T-helper 1 cell treated with Interleukin-12 subunit alpha and Interleukin-12 subunit beta and Interleukin-4 antibody, amounts not matched to agents 30 μg/mL and 1 μg/mL, for 36 hours (primary cell): ENCODE results near the gene GUCY1A2.

Experiments used
- H3K27ac Mint-ChIP-seq: one replicate; pipeline ENCODE4 v1.8.0; 2021; ENCODE audit warnings: mild to moderate bottlenecking, mixed read lengths
- H3K27me3 Mint-ChIP-seq: one replicate; pipeline ENCODE4 v1.8.0; 2021; ENCODE audit warnings: low read depth, mixed read lengths
- H3K36me3 Mint-ChIP-seq: one replicate; pipeline ENCODE4 v1.8.0; 2021; ENCODE audit warnings: low read depth, mixed read lengths
- H3K4me1 Mint-ChIP-seq: one replicate; pipeline ENCODE4 v1.8.0; 2021; ENCODE audit warnings: low read depth, mixed read lengths
- H3K4me3 Mint-ChIP-seq: one replicate; pipeline ENCODE4 v1.8.0; 2021; ENCODE audit warnings: mild to moderate bottlenecking, moderate library complexity, mixed read lengths
- H3K9me3 Mint-ChIP-seq: one replicate; pipeline ENCODE4 v1.8.0; 2021; ENCODE audit warnings: mixed read lengths

Gene GUCY1A2

DNA sequence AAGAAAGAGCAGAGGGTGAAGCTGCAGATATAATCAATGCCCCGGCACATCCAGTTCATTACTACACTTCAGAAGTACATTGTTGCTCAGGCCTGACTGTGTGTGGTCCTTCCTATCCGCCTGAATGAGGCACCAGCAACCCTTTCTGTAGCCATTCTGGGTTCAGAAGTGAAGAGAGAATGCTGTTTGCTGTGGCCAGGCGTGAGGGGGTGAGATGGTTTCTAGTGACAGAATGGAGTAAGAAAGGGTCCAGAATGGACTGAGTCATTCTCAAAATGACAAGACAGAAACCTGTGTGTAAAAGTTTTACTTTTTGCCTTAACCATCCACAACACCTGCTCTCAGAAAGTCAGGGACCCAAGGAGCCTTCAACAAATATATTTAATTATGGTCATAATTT is 334.8 kb downstream of the GUCY1A2 start:
- no peaks in the 10 kb centered on the region for H3K36me3 Mint-ChIP-seq

DNA sequence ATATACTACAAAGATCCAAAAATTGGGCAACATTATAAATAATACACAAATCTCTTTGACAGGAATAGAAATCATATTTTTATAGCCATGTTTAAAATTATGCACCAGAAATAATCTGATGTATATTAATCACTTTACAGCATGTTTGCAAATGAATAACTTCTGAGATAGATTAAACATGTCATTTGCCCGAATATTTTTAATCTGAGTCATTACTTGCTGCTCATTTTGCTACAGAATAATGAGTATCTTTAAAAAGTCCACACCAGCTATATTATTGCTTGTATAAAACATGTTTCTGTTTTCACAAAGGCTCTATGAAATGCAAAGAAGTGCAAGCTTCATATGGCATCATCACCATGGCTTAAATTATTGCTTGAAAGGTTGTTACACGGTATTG is 336.8 kb downstream of the GUCY1A2 start:
- H3K9me3 Mint-ChIP-seq: peaks cover 4% of the 10 kb centered on the region
- H3K27me3 Mint-ChIP-seq: no peaks in the 10 kb centered on the region
- no peak overlapping the region for H3K4me3 Mint-ChIP-seq
- H3K4me1 Mint-ChIP-seq: no peaks in the 10 kb centered on the region
- H3K27ac Mint-ChIP-seq: no peak overlapping the region
- H3K36me3 Mint-ChIP-seq: no peaks in the 10 kb centered on the region

More for the DNA sequence above, 334.8 kb downstream of the GUCY1A2 start:
- Mint-ChIP-seq H3K27me3 (no peaks in the 10 kb centered on the region), H3K4me1 (no peaks in the 10 kb centered on the region), H3K4me3 (no peak overlapping the region), H3K9me3 (peaks cover 8% of the 10 kb centered on the region), H3K27ac (no peak overlapping the region)

DNA sequence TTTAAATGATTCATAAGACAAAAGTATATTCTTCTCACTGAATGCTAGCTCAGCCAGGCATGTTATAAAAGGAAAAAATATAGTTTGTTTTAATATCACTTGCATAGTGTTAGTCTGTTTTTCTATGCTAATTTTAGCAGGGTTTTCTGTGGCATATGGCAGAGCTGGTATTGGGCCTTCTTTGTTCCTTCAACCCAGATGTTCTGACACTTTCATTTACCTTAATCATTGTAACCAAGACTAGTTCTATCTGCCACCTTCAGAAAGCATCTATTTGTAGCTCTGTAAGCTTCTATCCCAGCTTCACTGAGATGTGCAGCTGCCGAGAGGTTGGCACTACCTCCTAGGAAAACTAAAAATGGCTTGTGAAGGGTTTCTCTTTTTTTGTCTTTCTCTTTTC is 338.7 kb downstream of the GUCY1A2 start:
- Mint-ChIP-seq H3K27ac (no peak overlapping the region), H3K4me3 (no peak overlapping the region), H3K27me3 (no peaks in the 10 kb centered on the region), H3K36me3 (no peaks in the 10 kb centered on the region), H3K4me1 (no peaks in the 10 kb centered on the region), H3K9me3 (peaks cover 4% of the 10 kb centered on the region)

DNA sequence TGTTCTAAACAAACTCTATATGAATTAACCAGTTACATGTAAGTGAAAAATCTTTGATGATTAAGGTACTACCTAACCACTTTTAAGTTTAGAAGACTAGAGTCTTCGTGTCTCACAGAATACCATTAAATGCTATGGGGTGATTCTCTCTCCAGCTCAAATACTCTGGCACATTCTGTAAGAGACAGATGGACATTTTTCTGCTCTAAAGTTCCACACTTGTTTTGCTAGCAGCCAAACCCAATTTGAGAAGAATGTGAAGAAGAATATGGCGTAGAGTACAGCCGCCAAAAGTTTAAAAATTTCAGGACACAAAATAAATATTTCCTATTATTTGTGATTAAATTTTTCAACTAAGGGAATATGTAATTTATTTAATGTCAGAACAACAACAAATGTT is 339.1 kb downstream of the GUCY1A2 start:
- Mint-ChIP-seq H3K27ac (no peak overlapping the region), H3K4me1 (no peaks in the 10 kb centered on the region), H3K9me3 (peaks cover 4% of the 10 kb centered on the region), H3K36me3 (no peaks in the 10 kb centered on the region), H3K4me3 (no peak overlapping the region), H3K27me3 (no peaks in the 10 kb centered on the region)

DNA sequence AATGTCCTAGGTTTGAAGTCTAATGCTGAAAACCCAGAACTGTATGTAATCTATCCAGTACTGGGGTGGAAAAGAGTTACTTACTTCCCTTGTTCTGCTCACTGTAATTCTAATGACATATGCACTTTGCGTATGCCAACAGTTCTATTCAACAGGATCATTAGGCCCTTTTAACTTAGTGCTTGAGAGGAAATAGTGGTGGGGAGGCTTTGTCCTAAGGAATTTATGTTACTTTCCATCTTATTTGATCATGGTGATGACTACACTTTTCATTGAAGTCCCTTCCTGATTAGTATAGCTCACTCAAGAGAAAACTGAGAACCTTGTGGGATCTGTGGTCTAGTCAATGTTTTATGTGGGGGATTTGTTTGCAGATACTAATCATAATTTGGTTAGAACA is 348.2 kb downstream of the GUCY1A2 start:
- Mint-ChIP-seq H3K27me3 (no peaks in the 10 kb centered on the region), H3K4me3 (no peak overlapping the region), H3K36me3 (no peaks in the 10 kb centered on the region), H3K27ac (no peak overlapping the region), H3K9me3 (no peaks in the 10 kb centered on the region), H3K4me1 (no peaks in the 10 kb centered on the region)

DNA sequence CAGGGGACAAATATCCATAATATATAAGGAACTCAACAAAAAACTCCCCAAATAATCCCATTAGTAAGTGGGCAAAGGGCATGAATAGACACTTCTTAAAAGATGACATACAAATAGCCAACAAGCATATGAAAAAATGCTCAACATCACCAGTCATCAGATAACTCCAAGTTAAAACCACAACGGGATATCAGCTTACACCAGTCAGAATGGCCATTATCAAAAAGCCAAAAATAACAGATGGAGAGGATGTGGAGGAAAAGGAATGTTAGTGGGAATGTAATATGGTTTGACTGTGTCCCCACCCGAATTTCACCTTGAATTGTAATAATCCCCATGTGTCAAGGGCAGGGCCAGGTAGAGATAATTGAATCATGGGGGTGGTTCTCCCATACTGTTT is 350.1 kb downstream of the GUCY1A2 start:
- no peaks in the 10 kb centered on the region for H3K27me3 Mint-ChIP-seq
- H3K36me3 Mint-ChIP-seq: no peaks in the 10 kb centered on the region
- no peaks in the 10 kb centered on the region for H3K9me3 Mint-ChIP-seq
- H3K27ac Mint-ChIP-seq: no peak overlapping the region
- H3K4me1 Mint-ChIP-seq: no peaks in the 10 kb centered on the region
- H3K4me3 Mint-ChIP-seq: no peak overlapping the region

DNA sequence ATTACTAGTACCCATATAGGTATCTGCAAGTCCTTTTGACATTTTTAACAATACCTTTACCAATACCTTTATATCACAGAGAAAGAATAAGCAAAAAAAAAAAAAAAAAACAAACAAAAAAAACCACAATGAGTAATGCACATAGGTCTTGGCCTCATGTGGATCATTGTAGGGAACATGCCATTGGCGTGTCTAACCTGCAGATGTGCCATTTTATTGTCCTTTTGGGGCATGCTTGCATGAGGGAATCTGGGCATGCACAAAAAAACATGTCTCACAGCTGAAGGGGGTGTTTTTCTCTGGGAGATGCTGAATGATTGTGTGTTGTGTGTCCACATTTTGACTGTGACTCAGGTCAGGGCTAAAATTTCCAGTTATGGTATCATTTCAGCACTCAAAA is 361.6 kb downstream of the GUCY1A2 start:
- Mint-ChIP-seq H3K36me3 (no peaks in the 10 kb centered on the region), H3K27me3 (no peaks in the 10 kb centered on the region), H3K4me3 (no peak overlapping the region), H3K27ac (no peak overlapping the region), H3K4me1 (no peaks in the 10 kb centered on the region), H3K9me3 (peaks cover 6% of the 10 kb centered on the region)

DNA sequence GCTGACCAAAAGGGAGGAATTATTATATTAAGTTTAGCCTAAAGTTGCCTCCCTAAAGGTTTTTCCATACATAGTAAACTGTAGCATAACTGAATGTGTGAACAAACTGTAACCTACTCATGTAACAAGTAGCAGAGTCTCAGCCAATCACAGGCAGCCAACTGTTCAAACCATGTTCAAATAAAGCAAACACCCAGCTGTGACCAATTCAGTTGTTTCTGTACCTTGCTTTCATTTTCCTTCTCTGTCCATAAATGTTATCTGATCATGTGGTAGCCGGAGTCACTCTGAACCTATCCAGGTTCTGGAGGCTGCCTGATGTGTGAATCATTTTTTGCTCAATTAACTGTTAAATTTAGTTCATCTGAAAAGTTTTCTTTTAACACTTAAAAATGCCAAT is 373.5 kb downstream of the GUCY1A2 start:
- H3K9me3 Mint-ChIP-seq: peaks cover 13% of the 10 kb centered on the region
- no peak overlapping the region for H3K27ac Mint-ChIP-seq
- H3K36me3 Mint-ChIP-seq: no peaks in the 10 kb centered on the region
- no peaks in the 10 kb centered on the region for H3K4me1 Mint-ChIP-seq
- H3K4me3 Mint-ChIP-seq: no peak overlapping the region
- no peaks in the 10 kb centered on the region for H3K27me3 Mint-ChIP-seq

DNA sequence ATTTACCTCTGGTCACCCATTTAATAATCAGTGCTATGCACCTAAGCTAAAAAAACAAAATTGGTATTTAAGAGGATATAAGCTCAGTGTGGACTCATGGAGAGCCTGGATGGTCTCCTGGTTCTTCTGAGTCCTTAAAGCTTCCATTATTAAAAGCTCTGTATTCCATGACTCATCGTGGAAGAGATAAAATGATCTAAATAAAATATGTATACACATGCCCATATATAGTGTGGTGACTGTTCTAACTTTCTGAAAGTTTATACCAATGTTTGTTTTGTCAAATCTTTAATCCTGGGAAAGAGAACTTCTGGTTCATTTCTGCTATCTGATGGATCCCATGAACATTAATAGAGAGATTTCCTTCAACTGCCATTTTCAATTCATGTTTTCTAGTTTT is 375.9 kb downstream of the GUCY1A2 start:
- Mint-ChIP-seq H3K27ac (no peak overlapping the region), H3K4me3 (no peak overlapping the region), H3K9me3 (peaks cover 4% of the 10 kb centered on the region), H3K27me3 (no peaks in the 10 kb centered on the region), H3K4me1 (no peaks in the 10 kb centered on the region), H3K36me3 (no peaks in the 10 kb centered on the region)

DNA sequence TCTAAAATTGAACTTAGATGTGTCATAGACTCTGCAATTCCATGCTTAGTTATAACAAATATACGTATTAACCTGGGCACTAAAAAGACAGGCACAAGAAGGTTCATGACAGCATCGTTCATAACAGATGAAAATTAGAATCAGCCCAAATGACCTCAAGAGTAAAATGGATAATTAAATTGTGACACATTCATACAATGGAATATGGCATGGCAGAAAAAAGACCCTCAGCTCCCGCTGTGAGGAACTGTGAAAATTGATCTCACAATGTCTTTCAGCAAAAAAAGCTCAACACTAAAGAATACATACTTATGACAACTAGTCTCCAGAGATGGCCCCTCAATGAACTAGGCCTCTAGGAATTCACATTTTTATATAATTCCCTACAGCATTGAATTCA is 386.0 kb downstream of the GUCY1A2 start:
- H3K9me3 Mint-ChIP-seq: peaks cover 11% of the 10 kb centered on the region
- no peaks in the 10 kb centered on the region for H3K36me3 Mint-ChIP-seq
- no peak overlapping the region for H3K27ac Mint-ChIP-seq
- no peaks in the 10 kb centered on the region for H3K4me1 Mint-ChIP-seq
- H3K27me3 Mint-ChIP-seq: no peaks in the 10 kb centered on the region
- no peak overlapping the region for H3K4me3 Mint-ChIP-seq

DNA sequence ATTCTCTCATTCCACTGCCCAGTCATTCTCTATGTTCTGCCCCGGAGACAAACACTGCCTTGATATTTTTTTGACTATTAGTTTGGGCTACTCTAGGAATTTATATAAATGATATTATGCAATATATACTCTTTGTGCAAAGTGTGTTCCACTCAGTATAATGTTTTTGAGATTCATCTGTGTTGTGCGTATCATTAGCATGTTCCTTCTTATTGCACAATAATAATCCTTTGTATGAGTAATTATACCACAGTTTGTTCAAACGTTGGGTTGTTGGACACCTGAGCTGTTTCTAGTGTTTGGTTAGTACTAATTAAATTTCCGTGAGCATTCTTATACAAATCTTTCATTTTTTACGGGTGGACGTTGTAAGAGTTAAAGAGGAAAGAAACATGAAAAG is 390.6 kb downstream of the GUCY1A2 start:
- H3K27ac Mint-ChIP-seq: no peak overlapping the region
- peaks cover 20% of the 10 kb centered on the region for H3K9me3 Mint-ChIP-seq
- no peak overlapping the region for H3K4me3 Mint-ChIP-seq
- H3K27me3 Mint-ChIP-seq: no peaks in the 10 kb centered on the region
- H3K4me1 Mint-ChIP-seq: no peaks in the 10 kb centered on the region
- H3K36me3 Mint-ChIP-seq: no peaks in the 10 kb centered on the region

DNA sequence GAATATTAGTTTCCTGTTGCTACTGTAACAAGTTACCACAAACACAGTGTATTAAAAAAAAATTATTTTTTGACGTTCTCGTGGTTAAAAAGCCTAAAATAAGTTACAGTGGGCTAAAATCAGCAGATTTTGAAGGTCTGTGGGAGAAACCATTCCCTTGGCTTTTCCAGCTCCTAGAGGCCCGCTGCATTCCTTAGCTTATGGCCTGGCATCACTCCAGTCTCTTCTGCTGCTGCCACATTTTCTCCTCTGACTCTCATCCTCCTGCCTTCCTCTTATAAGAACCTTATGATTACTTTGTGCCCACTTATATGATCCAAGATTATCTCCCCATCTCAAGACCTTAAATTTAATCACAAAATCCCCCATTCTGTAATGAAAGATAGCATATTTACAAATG is 392.7 kb downstream of the GUCY1A2 start:
- Mint-ChIP-seq H3K4me3 (no peak overlapping the region), H3K4me1 (no peaks in the 10 kb centered on the region), H3K9me3 (peaks cover 20% of the 10 kb centered on the region), H3K27ac (no peak overlapping the region), H3K27me3 (no peaks in the 10 kb centered on the region), H3K36me3 (no peaks in the 10 kb centered on the region)

DNA sequence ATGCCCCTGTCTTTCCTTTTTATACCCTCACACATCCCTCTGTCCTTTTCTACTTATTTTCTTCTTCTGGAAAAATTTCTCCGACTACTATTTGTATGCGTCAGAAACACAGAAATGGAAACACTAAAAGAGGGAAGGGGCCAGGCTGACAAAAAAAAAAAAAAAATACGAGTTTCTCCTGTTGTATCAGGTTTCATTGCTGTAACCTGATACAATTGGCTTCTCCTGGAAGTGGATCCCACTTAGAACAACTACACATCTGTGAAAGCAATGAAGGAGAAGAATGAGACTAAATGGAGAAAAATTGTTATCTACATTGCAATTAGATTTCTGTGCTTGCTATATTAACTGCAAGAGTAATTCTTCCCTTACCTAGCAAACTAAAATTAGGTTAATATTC is 393.9 kb downstream of the GUCY1A2 start:
- no peak overlapping the region for H3K4me3 Mint-ChIP-seq
- peaks cover 14% of the 10 kb centered on the region for H3K9me3 Mint-ChIP-seq
- H3K27me3 Mint-ChIP-seq: no peaks in the 10 kb centered on the region
- no peaks in the 10 kb centered on the region for H3K4me1 Mint-ChIP-seq
- no peak overlapping the region for H3K27ac Mint-ChIP-seq
- no peaks in the 10 kb centered on the region for H3K36me3 Mint-ChIP-seq
